ENCODE results near the gene PARD6A.
A peak's percentile ranks its signal among the peaks of the same experiment; 100 is the strongest.

The PARD6A gene

DNA sequence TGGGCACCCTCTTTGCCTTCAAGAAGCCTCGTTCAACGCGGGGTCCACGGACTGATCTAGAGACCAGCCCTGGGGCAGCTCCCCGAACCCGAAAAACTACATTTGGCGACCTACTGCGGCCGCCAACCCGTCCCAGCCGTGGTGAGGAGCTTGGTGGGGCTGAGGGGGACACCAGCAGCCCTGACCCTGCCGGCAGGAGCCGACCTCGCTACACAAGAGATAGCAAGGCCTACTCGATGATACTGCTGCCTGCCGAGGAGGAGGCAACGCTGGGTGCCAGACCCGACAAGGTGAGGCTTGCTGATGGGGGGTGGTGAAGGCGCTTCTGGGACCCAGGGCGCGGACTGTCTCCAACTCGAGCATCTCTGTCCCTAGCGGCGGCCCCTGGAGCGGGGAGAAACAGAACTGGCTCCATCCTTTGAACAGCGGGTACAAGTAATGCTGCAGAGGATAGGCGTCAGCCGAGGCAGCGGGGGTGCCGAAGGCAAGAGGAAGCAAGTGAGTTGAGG lies 6.3 kb upstream of the PARD6A start:
- DNase-seq = no peak

GRCh38 chr16:67655363-67655762 lies 5.4 kb upstream of the PARD6A start:
- no peak for DNase-seq

DNA sequence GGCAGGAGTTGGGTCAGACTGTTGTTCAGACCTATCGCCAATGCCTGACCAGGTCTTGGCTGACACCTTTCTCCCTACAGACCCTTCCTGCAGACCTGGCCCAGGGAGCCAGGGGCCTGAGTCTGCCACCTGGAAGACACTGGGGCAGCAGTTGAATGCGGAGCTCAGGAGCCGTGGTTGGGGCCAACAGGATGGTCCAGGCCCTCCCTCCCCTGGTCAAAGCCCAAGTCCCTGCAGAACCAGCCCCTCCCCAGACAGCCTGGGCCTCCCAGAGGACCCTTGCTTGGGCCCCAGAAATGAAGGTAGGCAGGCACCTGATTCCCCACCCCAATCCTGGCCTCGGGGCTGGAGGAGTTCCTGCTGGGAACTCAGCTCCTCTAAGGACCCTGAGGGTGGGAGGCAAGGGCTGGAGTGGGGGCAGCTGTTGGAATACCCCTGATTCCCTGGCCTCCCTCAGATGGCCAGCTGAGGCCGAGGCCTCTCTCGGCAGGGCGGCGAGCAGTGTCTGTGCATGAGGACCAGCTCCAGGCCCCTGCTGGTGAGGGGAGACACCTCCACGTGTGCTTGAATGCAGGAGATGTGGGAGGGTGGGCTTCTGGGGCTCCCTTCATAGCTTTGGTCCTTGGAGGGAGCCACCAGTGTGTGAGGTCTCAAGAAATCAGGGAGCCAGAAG lies 4.3 kb upstream of the PARD6A start:
- DNase-seq = no peak

GRCh38 chr16:67657017-67657608 lies 3.6 kb upstream of the PARD6A start:
- DNase-seq = no peak

DNA sequence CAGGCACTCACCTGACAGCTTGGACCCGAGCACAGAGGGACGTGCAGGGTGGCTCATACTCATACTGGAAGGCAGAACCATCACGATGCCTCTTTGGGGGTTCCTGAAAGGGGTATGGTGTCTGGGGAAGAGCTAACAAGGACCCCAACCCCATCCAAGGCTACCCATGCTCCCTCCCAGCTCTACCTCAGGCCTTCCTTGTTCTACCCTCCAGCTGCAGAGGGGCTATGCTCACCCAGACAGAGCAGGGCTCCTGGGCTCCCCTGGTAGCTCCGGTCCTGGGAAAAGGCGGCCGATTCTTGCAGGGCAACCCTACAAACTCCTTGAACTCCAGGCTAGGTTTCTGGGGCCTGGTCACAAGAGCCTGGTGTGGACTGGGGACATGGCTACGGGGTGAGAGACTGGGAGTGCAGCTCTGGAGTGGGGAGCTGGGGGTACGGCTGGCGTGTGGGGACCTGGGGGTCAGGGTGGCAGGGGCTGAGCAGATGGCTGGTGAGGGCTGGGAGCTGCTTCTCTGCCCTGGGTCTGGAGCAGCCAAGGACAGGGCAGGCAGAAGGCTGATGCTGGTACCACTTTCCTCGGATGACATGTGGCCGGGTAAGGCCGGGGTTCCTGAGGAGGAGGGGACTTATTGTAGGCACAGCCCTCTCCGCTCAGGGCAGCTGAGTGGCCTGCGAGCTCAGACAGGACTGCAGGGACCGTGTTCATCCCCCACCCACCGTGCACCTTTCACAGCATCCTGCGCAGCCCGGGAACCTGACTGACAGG lies 2.8 kb upstream of the PARD6A start:
- no peak for DNase-seq

DNA sequence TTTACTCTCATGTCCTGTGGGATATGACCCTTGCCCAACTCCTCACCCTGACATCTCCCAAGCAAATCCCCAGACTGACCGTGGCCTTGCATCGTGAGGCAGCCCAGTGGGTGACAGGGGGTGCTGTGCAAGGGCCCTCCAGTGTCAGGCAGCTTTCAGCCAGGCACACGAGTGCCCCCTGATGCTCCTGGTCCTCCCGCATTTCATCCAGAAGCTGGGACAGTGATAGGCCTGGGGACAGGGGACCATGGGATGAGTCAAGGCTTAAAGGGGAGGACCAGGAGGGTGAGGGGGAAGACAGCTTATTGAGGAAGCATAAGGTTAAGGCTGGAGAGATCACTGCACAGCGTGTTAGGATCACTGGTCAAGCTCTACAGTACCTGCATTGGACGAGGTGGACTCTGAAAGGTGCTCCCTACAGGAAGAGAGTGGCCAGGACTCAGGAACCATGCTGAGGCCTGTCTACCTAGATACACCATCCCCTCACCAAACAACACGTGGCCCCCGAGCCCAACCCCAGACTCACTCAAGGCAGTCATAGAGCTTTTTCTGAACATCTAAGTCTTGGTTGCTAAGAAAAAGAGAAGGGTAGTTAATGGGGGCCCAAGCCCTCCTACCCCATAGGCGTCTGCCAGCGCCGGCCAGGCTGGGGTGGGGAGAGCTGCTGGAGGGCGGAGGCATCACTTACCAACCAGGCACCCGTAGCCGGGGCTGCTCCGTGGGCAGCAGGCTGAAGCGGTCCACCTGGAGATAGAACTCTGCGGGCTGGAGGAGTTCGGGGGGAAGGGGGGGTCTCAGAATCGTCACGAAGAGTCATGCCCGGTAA lies 1.7 kb upstream of the PARD6A start:
- no peak for DNase-seq

DNA sequence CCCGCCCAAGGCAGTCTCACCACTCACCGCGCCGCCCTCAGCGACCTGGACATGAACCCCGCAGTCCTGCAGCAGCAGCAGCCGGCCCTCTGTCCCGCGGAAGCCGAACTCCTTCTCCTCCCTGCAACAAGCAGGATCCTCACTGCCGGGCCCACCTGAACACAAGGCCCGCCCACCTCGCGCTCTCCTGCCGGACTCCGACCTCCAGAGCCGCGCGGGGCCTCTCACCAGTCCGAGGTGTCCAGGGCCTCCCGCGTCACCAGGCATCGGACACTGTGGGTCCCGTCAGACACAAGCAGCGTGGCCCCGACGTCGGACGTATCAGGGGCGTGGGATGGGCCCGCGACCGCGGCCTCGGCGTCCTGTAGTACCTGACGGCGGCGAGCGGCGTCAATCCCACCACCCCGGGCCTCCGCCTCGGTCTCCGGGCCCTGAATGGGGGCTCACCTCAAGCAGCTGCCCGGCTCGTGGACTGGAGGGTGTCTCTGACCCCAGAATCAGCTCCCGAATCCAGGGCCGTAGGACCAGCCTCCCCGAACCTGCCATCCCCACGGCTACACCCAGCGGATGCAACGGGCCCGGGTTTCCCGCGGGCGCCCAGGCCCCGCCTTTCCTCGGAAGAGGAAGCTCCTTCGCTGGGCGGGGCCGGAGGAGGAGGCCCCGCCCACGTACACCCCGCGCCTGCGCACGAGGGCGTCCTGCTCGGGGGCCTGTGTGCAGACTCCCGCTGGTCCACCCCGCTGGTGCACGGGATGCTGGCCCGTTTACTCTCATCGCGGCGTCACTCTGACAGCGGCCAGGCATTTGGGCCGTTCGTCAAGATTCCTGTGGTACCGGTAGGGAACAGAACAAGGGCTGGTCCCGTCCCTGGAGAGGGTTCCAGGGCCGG lies 841 bp upstream of the PARD6A start, which contains the start of gene ACD:
Gene ACD, minus strand, starts transcription at position 586 of the 889 bp plus-strand sequence. Its CDS starts 40 bp downstream, at position 546.
- peak; percentile 78 to 92 (median 88) for DNase-seq

DNA sequence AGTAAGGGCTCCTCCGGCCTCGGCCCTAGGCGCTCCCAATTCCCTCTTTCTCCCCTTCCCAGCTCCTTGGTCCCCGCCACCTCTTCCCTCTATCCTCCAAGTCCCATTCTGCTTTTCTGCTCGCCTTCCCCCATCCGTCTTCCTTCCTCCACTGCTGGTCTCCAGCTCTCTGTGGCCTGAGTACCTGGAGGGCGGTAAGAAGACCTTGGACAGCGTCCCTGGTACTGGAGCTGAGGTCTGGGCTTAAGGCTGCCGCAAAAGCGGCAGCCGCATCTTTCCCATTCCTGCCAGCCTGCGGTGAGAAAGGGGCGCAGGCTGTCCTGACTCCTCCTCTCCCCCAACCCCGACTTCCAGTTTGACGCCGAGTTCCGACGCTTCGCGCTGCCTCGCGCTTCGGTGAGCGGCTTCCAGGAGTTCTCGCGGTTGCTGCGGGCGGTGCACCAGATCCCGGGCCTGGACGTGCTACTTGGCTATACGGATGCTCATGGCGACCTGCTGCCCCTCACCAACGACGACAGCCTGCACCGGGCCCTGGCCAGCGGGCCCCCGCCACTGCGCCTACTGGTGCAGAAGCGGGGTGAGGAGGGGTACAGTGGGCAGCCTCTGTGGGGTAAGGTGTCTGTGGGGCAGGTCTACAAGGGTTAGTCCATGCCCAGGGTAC lies 471 bp downstream of the PARD6A start:
- DNase-seq = no peak

- DNase-seq = no peak
Observed at GRCh38 chr16:67661886-67662652, 1.3 kb downstream of the PARD6A start.

GRCh38 chr16:67662653-67663010 lies 1.9 kb downstream of the PARD6A start:
- DNase-seq = no peak

- DNase-seq = peak in 1 of 4 experiments; percentile 21
Observed at GRCh38 chr16:67663151-67663876, 2.6 kb downstream of the PARD6A start.

DNA sequence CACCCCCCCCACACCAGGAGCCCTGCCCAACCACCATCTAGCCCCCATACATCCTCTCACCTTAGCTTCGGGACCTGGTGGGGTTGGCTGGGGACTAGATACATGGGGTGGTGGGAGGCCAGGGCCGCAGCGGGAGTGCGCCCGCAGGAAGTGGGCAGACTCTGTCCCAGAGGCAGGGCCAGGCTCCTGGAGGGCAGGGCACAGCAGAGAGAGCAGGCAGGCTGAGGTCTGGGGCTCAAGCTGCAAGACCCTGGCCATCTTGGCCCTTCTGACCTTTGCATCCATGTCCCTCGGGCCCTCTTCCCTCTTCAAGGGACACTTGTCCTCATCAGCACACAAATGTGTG lies 3.1 kb downstream of the PARD6A start:
- no peak for DNase-seq

- DNase-seq = no peak
Observed at GRCh38 chr16:67664258-67664657, 3.5 kb downstream of the PARD6A start.

DNA sequence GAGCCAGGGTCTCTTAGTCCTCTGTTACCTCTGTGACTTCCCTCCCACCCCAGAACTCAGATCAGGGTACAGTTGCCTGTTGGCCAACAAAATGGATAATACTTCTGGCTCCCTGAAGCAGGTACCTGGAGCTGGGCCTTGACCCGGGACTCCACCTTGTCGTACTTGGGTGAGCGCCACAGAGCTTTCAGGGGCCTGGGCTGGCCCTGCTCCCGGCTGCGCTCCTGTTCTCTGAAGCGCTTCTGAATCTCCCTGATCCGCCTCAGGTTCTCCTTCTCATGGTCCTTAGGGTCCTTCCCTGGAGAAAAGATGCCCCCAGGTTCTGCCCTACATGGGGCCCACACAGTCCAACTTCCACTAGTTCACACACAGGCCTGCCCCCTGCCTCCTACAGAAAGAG lies 4.1 kb downstream of the PARD6A start:
- no peak for DNase-seq

DNA sequence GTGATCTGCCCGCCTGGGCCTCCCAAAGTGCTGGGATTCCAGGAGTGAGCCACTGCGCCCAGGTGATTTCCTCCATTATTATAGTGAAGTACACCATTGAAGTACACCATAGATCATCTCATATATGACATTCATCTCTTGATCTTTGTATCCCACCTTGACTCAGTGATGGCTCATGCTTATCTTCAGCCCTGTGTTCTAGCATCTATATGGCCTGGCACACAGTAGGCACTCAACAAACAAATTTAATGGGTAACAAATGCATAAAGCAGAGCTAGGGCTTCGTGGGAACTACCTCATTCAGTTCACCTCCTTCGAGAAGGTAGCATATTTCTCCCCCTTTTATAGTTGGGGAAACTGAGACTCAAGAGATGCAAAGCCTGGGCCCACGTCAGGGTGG lies 4.8 kb downstream of the PARD6A start:
- DNase-seq = no peak

- DNase-seq = no peak
Observed at GRCh38 chr16:67666032-67666551, 5.3 kb downstream of the PARD6A start.

DNA sequence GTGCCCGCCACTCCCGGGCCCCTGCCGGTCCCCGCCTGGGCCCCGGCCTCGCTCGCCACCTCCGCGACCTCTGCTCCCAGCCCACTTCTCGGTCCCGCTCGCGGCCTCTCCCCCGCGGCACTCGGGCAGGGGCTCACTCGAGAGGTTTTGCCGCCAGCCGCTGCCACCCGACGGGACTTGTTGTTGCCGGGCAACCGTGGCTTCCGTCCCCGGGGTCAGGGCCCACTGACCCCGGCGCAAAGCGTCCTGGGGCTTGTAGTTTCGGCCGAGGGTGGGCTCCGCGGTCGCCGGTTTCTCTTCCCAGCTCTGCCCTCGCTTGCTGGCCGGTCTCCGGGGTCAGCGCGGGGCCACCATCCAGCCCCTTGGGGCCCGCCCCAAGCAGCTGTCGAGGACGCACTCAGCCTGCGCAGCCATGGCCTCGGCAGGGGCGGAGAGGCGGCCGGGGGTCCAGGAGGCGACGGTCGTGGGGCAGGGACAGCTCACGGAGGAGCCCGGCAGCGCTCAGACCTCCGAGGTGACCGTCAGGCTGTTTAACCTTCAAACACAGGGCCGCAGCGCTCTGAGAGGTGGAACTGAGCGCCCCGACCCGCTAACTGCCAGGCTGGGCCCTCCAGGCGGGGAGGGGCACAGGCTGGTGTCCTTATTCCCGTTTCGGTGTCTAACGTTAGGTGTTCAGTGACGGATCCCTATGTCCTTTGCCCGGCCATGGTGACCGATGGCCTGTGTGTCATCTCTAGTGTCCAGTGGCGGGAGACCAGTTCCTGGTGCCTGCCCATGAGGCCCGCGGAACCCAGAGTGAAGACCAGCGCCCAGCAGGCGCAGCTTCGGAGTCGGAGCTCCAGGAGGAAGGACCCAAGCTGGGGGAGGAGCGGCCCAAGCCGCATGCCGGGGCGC lies 6.0 kb downstream of the PARD6A start, which contains the start of the genes C16orf86 and ENKD1:
Gene C16orf86, plus strand, starts transcription at position 256 of the 894 bp plus-strand sequence. Its CDS starts 157 bp downstream, at position 413.
Gene ENKD1, minus strand, starts transcription at position 192 of the 894 bp plus-strand sequence. CDS start 308 bp downstream, outside the sequence.
- DNase-seq = peak; percentile 40 to 75 (median 52)

DNA sequence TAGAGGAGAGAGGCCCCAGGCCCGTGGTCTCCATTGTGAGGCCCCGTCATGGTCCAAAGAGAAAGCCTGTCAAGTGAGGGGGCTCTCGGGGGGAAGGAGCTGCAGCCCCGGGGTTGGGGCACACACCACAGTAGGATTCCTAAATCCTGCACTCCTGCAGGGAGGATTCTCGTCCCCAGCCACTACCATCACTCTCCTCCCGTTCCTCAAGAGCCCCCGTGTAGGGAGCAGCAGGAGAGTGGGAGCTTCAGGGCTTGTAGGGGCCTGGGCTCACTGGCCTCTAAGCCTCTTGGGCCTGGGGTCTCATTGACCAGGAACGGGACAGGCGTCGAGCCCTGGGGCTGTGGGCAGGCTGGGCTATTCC lies 6.7 kb downstream of the PARD6A start:
- DNase-seq = no peak

All from activated naive CD4-positive, alpha-beta T cell (primary cell).